ENCODE measurements around the gene LRP5. TPM values are rescaled to one million over a fixed set of nuclear protein-coding genes. Genes with fewer than 3 reads are reported as not detected.

Gene LRP5
- total RNA-seq, 1 experiment from 2014 or later: 48.8 TPM

DNA sequence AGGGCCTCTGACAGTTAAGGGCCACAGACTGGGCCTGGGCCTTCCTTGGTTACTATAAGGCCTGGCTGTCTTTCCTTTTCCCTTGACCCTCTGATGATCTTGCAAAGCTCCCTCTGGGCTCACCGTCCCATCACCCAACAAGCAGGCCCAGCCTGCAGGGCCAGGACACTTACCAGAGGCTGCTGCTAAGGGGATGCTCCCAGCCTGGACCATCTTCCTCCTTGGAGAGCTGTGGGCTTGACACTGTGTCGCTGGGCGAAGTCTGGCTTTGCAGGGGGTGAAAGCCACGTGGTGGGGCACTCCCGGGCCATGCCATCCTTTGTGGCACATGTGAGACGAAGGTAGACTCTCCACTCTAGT, 44.5 kb upstream of the LRP5 start (continued):
- TF ChIP-seq, protein P1, sequence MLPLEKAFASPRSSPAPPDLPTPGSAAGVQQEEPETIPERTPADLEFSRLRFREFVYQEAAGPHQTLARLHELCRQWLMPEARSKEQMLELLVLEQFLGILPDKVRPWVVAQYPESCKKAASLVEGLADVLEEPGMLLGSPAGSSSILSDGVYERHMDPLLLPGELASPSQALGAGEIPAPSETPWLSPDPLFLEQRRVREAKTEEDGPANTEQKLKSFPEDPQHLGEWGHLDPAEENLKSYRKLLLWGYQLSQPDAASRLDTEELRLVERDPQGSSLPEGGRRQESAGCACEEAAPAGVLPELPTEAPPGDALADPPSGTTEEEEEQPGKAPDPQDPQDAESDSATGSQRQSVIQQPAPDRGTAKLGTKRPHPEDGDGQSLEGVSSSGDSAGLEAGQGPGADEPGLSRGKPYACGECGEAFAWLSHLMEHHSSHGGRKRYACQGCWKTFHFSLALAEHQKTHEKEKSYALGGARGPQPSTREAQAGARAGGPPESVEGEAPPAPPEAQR (CRISPR knock-in tag; IDR thresholded peaks at IDR 0.05): no peak
- TF ChIP-seq FOXJ3 (CRISPR knock-in tag; IDR thresholded peaks at IDR 0.05; ENCODE audit: borderline replicate concordance) (no peak), ZNF121 (CRISPR knock-in tag; IDR thresholded peaks at IDR 0.05) (no peak)

DNA sequence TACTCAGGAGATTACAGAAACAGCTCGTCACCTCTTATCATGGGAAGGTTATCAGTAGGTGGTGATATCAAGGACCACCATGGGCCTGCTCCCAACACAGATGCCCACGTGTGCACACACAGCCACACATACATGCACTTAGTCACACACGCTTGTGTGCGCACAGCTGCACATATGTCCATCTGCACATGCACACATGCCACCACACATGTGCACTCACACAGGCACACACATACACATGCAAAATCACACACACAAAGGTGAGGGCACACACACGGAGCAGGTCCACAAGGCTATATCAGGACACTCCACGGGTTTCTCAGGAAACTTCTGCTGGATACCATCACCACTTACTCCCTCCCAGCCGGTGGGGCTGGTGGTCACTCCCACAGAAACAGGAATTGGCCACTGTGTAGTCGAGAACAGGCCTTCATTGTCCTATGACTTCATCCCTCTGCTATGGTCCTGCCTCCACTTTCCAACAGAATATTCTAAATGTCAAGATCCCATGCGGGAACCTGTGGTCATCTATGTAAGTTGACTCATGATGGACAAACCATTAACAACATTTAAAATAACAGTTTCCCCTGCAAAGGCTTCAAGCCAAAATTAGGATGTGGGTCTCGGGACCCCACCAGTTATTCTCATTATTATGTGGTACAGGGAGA, 42.8 kb upstream of the LRP5 start:
- H3K27me3 Mint-ChIP-seq (ENCODE audit: low read depth): no peaks in the 10 kb centered on the region
- H3K27ac Mint-ChIP-seq: peak overlapping the region; percentile 75
- H3K4me1 Mint-ChIP-seq: peaks cover 21% of the 10 kb centered on the region
- H3K9me3 Mint-ChIP-seq: no peaks in the 10 kb centered on the region
- DNase-seq (ENCODE audit: low spot score): no peak
- ChIA-PET POLR2A (no interaction called here), CTCF (interaction anchor here (1.4 kb wide), 1 partner anchor 10 kb away, joined by 4 read pairs; no protein-coding TSS in a partner anchor)
- ATAC-seq: no peak
- peaks cover 25% of the 10 kb centered on the region for H3K36me3 Mint-ChIP-seq
- TF ChIP-seq HMGA2 (CRISPR knock-in tag; IDR thresholded peaks at IDR 0.05): no peak
- no peak overlapping the region; the same call in 1 of the 2 replicates for H3K4me3 Mint-ChIP-seq

DNA sequence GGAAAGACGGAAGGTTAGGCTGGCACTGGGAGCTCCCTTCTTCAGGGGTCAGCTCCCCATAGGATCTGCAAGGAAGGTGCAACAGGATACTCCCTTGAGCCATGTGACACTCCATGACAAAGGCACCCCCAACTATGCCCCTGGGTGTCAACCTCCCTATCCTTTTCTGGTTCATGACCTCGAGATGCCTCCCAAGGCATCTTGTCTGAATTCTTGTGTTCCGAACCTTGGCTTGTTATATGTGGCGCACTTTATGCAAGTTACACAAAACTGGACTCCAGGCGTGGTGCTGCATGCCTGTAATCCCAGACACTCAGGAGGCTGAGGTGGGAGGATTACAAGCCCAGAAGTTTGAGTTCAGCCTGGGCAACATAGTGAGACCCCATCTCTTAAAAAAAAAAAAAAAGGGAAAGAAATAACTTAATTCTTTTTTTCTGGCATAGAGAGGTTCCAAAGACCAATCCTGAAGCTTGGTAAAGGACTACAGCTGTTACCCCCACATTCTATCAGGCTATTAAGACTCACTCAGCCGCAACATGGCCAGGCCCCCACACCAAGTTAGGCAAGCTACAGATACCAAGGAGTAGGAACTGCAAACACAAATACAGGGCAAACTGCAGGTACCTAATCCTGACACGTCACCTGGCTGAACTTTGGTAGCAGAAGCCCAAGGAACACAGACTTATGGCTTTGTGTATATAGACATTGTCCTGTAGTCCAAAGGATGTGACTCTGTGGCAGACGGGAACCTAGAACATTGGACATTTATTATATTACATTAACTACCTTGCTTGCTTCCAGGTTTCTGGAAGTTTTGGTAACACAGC, 42.0 kb upstream of the LRP5 start:
- TF ChIP-seq TEAD1 (CRISPR knock-in tag; IDR thresholded peaks at IDR 0.05): no peak
- TF ChIP-seq ZNF121 (CRISPR knock-in tag; IDR thresholded peaks at IDR 0.05): peak; percentile 55; the same call in 1 of the 2 replicates
- TF ChIP-seq, protein P2, sequence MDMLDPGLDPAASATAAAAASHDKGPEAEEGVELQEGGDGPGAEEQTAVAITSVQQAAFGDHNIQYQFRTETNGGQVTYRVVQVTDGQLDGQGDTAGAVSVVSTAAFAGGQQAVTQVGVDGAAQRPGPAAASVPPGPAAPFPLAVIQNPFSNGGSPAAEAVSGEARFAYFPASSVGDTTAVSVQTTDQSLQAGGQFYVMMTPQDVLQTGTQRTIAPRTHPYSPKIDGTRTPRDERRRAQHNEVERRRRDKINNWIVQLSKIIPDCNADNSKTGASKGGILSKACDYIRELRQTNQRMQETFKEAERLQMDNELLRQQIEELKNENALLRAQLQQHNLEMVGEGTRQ (CRISPR knock-in tag; IDR thresholded peaks at IDR 0.05): no peak
- POLR2A ChIA-PET: interaction anchor here (0.8 kb wide), 1 partner anchor 44 kb away, joined by 3 read pairs; no protein-coding TSS in a partner anchor
- CTCF ChIA-PET: interaction anchor here (0.9 to 3.9 kb wide), 6 partner anchors 11 to 61 kb away, joined by 3 to 26 read pairs (median 6); no protein-coding TSS in a partner anchor
- no peak for DNase-seq (ENCODE audit: low spot score)
- Mint-ChIP-seq H3K27me3 (ENCODE audit: low read depth) (no peaks in the 10 kb centered on the region), H3K27ac (0 out of 2 replicates have a peak overlapping the region, but pooled peaks have one; percentile 58), H3K4me3 (peak overlapping the region; percentile 98), H3K4me1 (peaks cover 21% of the 10 kb centered on the region), H3K9me3 (no peaks in the 10 kb centered on the region), H3K36me3 (peaks cover 19% of the 10 kb centered on the region; the same call in 1 of the 2 replicates)
- no peak for ATAC-seq

DNA sequence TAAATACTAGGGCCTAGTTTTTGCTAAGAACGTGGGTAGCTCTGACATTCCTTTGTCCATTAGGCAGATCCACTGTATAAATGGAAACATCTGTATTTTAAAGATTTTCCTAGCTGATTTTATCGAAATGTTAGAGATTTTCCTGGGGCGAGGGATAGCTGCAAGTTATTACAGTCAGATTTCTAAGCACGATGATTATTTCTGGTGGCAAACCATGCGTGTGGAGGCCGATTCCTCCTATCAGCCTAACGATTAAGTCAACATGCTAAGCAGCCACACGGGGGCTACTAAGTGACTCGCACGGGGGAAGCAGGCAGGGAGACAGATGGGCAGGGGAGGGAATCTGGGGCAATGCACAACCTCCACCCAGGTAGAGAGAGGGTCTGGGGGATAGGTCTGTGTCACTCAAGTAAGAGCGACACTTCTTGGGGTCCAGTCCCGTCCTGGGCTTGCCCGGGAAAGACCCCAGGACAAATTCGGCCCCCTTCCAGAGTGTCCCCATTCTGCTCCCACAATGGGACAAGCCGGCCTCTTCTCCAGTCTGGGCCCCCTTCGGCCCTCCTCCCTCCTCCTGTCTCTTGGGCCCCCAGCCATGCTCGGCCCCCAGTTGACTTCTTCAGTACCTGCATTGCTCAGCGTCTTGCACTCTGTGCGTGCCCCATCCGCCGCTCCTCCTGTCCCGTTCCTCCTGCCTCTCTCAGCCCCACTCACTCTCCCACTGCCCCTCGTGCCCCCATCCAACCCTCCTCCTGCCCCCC, 41.2 kb upstream of the LRP5 start:
- Mint-ChIP-seq H3K4me1 (peaks cover 21% of the 10 kb centered on the region), H3K27ac (peak overlapping the region; percentile 93), H3K27me3 (ENCODE audit: low read depth) (no peaks in the 10 kb centered on the region), H3K4me3 (peak overlapping the region; percentile 98), H3K9me3 (no peaks in the 10 kb centered on the region), H3K36me3 (peaks cover 17% of the 10 kb centered on the region; the same call in 1 of the 2 replicates)
- ATAC-seq (peak; percentile 67), DNase-seq (ENCODE audit: low spot score) (peak; percentile 55)
- CTCF ChIA-PET: interaction anchor here (0.9 to 3.9 kb wide), 10 partner anchors 12 to 527 kb away, joined by 3 to 26 read pairs (median 4); no protein-coding TSS in a partner anchor
- POLR2A ChIA-PET: interaction anchor here (0.6 to 1.3 kb wide), 11 partner anchors 12 to 148 kb away, joined by 3 to 4 read pairs (median 3); no protein-coding TSS in a partner anchor
- TF ChIP-seq, protein P3, sequence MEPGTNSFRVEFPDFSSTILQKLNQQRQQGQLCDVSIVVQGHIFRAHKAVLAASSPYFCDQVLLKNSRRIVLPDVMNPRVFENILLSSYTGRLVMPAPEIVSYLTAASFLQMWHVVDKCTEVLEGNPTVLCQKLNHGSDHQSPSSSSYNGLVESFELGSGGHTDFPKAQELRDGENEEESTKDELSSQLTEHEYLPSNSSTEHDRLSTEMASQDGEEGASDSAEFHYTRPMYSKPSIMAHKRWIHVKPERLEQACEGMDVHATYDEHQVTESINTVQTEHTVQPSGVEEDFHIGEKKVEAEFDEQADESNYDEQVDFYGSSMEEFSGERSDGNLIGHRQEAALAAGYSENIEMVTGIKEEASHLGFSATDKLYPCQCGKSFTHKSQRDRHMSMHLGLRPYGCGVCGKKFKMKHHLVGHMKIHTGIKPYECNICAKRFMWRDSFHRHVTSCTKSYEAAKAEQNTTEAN (CRISPR knock-in tag; IDR thresholded peaks at IDR 0.05): no peak
- TF ChIP-seq ZNF138 (CRISPR knock-in tag; conservative IDR thresholded peaks at IDR 0.05) (no peak), GABPB1 (CRISPR knock-in tag; IDR thresholded peaks at IDR 0.05) (no peak), ZNF396 (CRISPR knock-in tag; IDR thresholded peaks at IDR 0.05; ENCODE audit: borderline replicate concordance) (no peak)
- TF ChIP-seq, protein P1 (CRISPR knock-in tag; IDR thresholded peaks at IDR 0.05): no peak
- TF ChIP-seq, protein P4, sequence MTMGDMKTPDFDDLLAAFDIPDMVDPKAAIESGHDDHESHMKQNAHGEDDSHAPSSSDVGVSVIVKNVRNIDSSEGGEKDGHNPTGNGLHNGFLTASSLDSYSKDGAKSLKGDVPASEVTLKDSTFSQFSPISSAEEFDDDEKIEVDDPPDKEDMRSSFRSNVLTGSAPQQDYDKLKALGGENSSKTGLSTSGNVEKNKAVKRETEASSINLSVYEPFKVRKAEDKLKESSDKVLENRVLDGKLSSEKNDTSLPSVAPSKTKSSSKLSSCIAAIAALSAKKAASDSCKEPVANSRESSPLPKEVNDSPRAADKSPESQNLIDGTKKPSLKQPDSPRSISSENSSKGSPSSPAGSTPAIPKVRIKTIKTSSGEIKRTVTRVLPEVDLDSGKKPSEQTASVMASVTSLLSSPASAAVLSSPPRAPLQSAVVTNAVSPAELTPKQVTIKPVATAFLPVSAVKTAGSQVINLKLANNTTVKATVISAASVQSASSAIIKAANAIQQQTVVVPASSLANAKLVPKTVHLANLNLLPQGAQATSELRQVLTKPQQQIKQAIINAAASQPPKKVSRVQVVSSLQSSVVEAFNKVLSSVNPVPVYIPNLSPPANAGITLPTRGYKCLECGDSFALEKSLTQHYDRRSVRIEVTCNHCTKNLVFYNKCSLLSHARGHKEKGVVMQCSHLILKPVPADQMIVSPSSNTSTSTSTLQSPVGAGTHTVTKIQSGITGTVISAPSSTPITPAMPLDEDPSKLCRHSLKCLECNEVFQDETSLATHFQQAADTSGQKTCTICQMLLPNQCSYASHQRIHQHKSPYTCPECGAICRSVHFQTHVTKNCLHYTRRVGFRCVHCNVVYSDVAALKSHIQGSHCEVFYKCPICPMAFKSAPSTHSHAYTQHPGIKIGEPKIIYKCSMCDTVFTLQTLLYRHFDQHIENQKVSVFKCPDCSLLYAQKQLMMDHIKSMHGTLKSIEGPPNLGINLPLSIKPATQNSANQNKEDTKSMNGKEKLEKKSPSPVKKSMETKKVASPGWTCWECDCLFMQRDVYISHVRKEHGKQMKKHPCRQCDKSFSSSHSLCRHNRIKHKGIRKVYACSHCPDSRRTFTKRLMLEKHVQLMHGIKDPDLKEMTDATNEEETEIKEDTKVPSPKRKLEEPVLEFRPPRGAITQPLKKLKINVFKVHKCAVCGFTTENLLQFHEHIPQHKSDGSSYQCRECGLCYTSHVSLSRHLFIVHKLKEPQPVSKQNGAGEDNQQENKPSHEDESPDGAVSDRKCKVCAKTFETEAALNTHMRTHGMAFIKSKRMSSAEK (CRISPR knock-in tag; IDR thresholded peaks at IDR 0.05; ENCODE audit: borderline replicate concordance): no peak
- TF ChIP-seq, protein P5, sequence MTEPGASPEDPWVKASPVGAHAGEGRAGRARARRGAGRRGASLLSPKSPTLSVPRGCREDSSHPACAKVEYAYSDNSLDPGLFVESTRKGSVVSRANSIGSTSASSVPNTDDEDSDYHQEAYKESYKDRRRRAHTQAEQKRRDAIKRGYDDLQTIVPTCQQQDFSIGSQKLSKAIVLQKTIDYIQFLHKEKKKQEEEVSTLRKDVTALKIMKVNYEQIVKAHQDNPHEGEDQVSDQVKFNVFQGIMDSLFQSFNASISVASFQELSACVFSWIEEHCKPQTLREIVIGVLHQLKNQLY (CRISPR knock-in tag; IDR thresholded peaks at IDR 0.05): no peak

Data from WTC11 (cell line).